ENCODE data around the gene KIAA1143. TPM values are rescaled to one million over a fixed set of nuclear protein-coding genes. Genes with fewer than 3 reads are reported as not detected.

The KIAA1143 gene
- total and polyA plus RNA-seq, 2 experiments from 2014 or later, result 23.5 to 25.0 TPM

GRCh38 chr3:44762690-44763089 lies 1.3 kb upstream of the KIAA1143 start:
- peaks cover 3% of the 10 kb centered on the region; the same call in 1 of the 2 replicates for H3K36me3 ChIP-seq (ENCODE audit: low read depth)
- TF ChIP-seq EZH2 (IDR thresholded peaks at IDR 0.05; ENCODE audit: insufficient read depth, poor library complexity, severe bottlenecking) (no peak), EZH2phosphoT487 (IDR thresholded peaks at IDR 0.05; ENCODE audit: insufficient read depth, low read depth) (no peak)
- no peaks in the 10 kb centered on the region for H3K9me2 ChIP-seq (ENCODE audit: insufficient read depth)
- in situ Hi-C loops (cut with MboI), result no loop called here
- H4K20me1 ChIP-seq (ENCODE audit: insufficient read depth), result no peaks in the 10 kb centered on the region
- H3K27ac ChIP-seq, result peak overlapping the region; percentile 20; the same call in 1 of the 2 replicates
- H3K4me2 ChIP-seq (ENCODE audit: unreplicated experiment), result peak overlapping the region; percentile 92
- DNase-seq, result no peak
- H3K9ac ChIP-seq, result peak overlapping the region; percentile 92
- H3F3A ChIP-seq (ENCODE audit: insufficient read depth), result peaks cover 10% of the 10 kb centered on the region; the same call in 1 of the 2 replicates
- peaks cover 89% of the 10 kb centered on the region for H3K79me2 ChIP-seq (ENCODE audit: insufficient read depth)
- H2AFZ ChIP-seq, result peak overlapping the region; percentile 98
- no peaks in the 10 kb centered on the region for H3K9me3 ChIP-seq (ENCODE audit: low read depth)
- H3K4me1 ChIP-seq (ENCODE audit: insufficient read depth), result no peaks in the 10 kb centered on the region; the same call in none of the 2 replicates
- H3K4me3 ChIP-seq, result peak overlapping the region; percentile 99
- WGBS, 2 experiments (ENCODE audit: low coverage in 1 of 2, low lambda C conversion rate in 2 of 2, missing lambda C conversion rate in 2 of 2), result 28 to 34% methylated on average over 5 of the region's 5 CpGs
- no peaks in the 10 kb centered on the region for H3K27me3 ChIP-seq (replicated peaks; ENCODE audit: insufficient read depth)

- H3K9me2 ChIP-seq (ENCODE audit: insufficient read depth), result no peaks in the 10 kb centered on the region
- WGBS, 2 experiments (ENCODE audit: low coverage in 1 of 2, low lambda C conversion rate in 2 of 2, missing lambda C conversion rate in 2 of 2), result 4 to 6% methylated on average over 9 of the region's 9 CpGs
- in situ Hi-C loops (cut with MboI), result no loop called here
- peak overlapping the region; percentile 92 for H3K9ac ChIP-seq
- H3K79me2 ChIP-seq (ENCODE audit: insufficient read depth), result peaks cover 89% of the 10 kb centered on the region
- H3K9me3 ChIP-seq (ENCODE audit: low read depth), result no peaks in the 10 kb centered on the region
- H3K4me3 ChIP-seq, result peak overlapping the region; percentile 99
- peak overlapping the region; percentile 92 for H3K4me2 ChIP-seq (ENCODE audit: unreplicated experiment)
- no peaks in the 10 kb centered on the region for H4K20me1 ChIP-seq (ENCODE audit: insufficient read depth)
- DNase-seq, result peak; percentile 33
- H3F3A ChIP-seq (ENCODE audit: insufficient read depth), result peaks cover 10% of the 10 kb centered on the region; the same call in 1 of the 2 replicates
- H3K27ac ChIP-seq, result peak overlapping the region; percentile 20
- H3K27me3 ChIP-seq (replicated peaks; ENCODE audit: insufficient read depth), result no peaks in the 10 kb centered on the region
- peak overlapping the region; percentile 98 for H2AFZ ChIP-seq
- no peaks in the 10 kb centered on the region; the same call in none of the 2 replicates for H3K4me1 ChIP-seq (ENCODE audit: insufficient read depth)
- peaks cover 3% of the 10 kb centered on the region; the same call in 1 of the 2 replicates for H3K36me3 ChIP-seq (ENCODE audit: low read depth)
- TF ChIP-seq EZH2phosphoT487 (IDR thresholded peaks at IDR 0.05; ENCODE audit: insufficient read depth, low read depth) (no peak), EZH2 (IDR thresholded peaks at IDR 0.05; ENCODE audit: insufficient read depth, poor library complexity, severe bottlenecking) (no peak)
Measured at GRCh38 chr3:44762170-44762677, 805 bp upstream of the KIAA1143 start.

- Histone ChIP-seq H3K36me3 (ENCODE audit: low read depth) (peaks cover 10% of the 10 kb centered on the region; the same call in 1 of the 2 replicates), H3K27me3 (replicated peaks; ENCODE audit: insufficient read depth) (no peaks in the 10 kb centered on the region), H3K4me2 (ENCODE audit: unreplicated experiment) (peak overlapping the region; percentile 94), H3K4me3 (peak overlapping the region; percentile 99), H3K9me2 (ENCODE audit: insufficient read depth) (no peaks in the 10 kb centered on the region), H3K79me2 (ENCODE audit: insufficient read depth) (peaks cover 89% of the 10 kb centered on the region), H3K9me3 (ENCODE audit: low read depth) (no peaks in the 10 kb centered on the region), H4K20me1 (ENCODE audit: insufficient read depth) (no peaks in the 10 kb centered on the region), H3F3A (ENCODE audit: insufficient read depth) (peaks cover 10% of the 10 kb centered on the region; the same call in 1 of the 2 replicates), H2AFZ (peak overlapping the region; percentile 98), H3K4me1 (ENCODE audit: insufficient read depth) (no peaks in the 10 kb centered on the region; the same call in none of the 2 replicates), H3K27ac (peak overlapping the region; percentile 58), H3K9ac (peak overlapping the region; percentile 92)
- TF ChIP-seq EZH2phosphoT487 (IDR thresholded peaks at IDR 0.05; ENCODE audit: insufficient read depth, low read depth) (no peak), EZH2 (IDR thresholded peaks at IDR 0.05; ENCODE audit: insufficient read depth, poor library complexity, severe bottlenecking) (no peak)
- DNase-seq, result peak; percentile 19
- in situ Hi-C loops (cut with MboI), result no loop called here
- WGBS, 2 experiments (ENCODE audit: low coverage in 1 of 2, low lambda C conversion rate in 2 of 2, missing lambda C conversion rate in 2 of 2), result 1 to 2% methylated on average over 15 of the region's 15 CpGs
Measured at GRCh38 chr3:44761101-44761423, 357 bp downstream of the KIAA1143 start.

GRCh38 chr3:44734646-44735168 lies 26.7 kb downstream of the KIAA1143 start:
- no peaks in the 10 kb centered on the region for H3K9me2 ChIP-seq (ENCODE audit: insufficient read depth)
- no peaks in the 10 kb centered on the region for H3K4me1 ChIP-seq (ENCODE audit: insufficient read depth)
- TF ChIP-seq EZH2 (IDR thresholded peaks at IDR 0.05; ENCODE audit: insufficient read depth, poor library complexity, severe bottlenecking) (no peak), EZH2phosphoT487 (IDR thresholded peaks at IDR 0.05; ENCODE audit: insufficient read depth, low read depth) (no peak)
- no peaks in the 10 kb centered on the region for H3K27me3 ChIP-seq (replicated peaks; ENCODE audit: insufficient read depth)
- in situ Hi-C loops (cut with MboI), result no loop called here
- H3K4me3 ChIP-seq, result no peak overlapping the region
- H3K27ac ChIP-seq, result no peak overlapping the region
- no peaks in the 10 kb centered on the region for H3F3A ChIP-seq (ENCODE audit: insufficient read depth)
- H3K9me3 ChIP-seq (ENCODE audit: low read depth), result peaks cover 19% of the 10 kb centered on the region
- 82 to 87% methylated on average over 3 of the region's 3 CpGs for WGBS, 2 experiments (ENCODE audit: low coverage in 1 of 2, low lambda C conversion rate in 2 of 2, missing lambda C conversion rate in 2 of 2)
- H3K9ac ChIP-seq, result no peak overlapping the region
- peaks cover 45% of the 10 kb centered on the region for H3K36me3 ChIP-seq (ENCODE audit: low read depth)
- no peaks in the 10 kb centered on the region for H3K79me2 ChIP-seq (ENCODE audit: insufficient read depth)
- no peak overlapping the region for H2AFZ ChIP-seq
- no peak for DNase-seq
- no peaks in the 10 kb centered on the region for H4K20me1 ChIP-seq (ENCODE audit: insufficient read depth)
- H3K4me2 ChIP-seq (ENCODE audit: unreplicated experiment), result no peak overlapping the region
